PC-9 (cell line): ENCODE data around the gene SLC38A1. TPM values are rescaled to one million over a fixed set of nuclear protein-coding genes. Genes with fewer than 3 reads are reported as not detected.

Experiments
- BruUV-seq: library from RNA; stranded (reverse); fragments of 400-500 nt; replicated peaks from 2 replicates; lab custom pipeline; 2021; lab: Mats Ljungman, UMichigan
- CTCF ChIA-PET: fragments of 300-600 bp; sonication (Branson Sonifier 250); formaldehyde crosslinking; loops from one replicate; lab custom pipeline; 2022; ENCODE audit warnings: antibody characterized with exemption; lab: Charles Lee
- POLR2A ChIA-PET: fragments of 300-600 bp; sonication (Branson Sonifier 250); formaldehyde crosslinking; loops from one replicate; lab custom pipeline; 2022; ENCODE audit warnings: antibody characterized with exemption; ENCODE audit not compliant: unreplicated experiment; lab: Charles Lee
- DNase-seq, 2 experiments: peaks; one replicate each; pipeline versions ENCODE4 v3.0.0 to v3.0.0-alpha.2; 2015 to 2022; ENCODE audit warnings: mixed read lengths in 1 of 2
- H2AFZ ChIP-seq: fragments of 200-600 bp; sonication (generic); 2 replicates; pipeline ENCODE4 v1.8.1; 2017; ENCODE audit warnings: antibody characterized with exemption
- H3F3A ChIP-seq: fragments of 200-600 bp; sonication (generic); 2 replicates; pipeline ENCODE4 v1.8.1; 2017; ENCODE audit warnings: antibody characterized with exemption, mild to moderate bottlenecking, low read depth; ENCODE audit not compliant: insufficient read depth
- H3K27ac ChIP-seq: fragments of 200-600 bp; sonication (generic); 2 replicates; pipeline ENCODE4 v1.6.1; 2016; ENCODE audit warnings: mixed run types
- H3K27me3 ChIP-seq: fragments of 200-600 bp; sonication (generic); 2 replicates; pipeline ENCODE4 v1.6.1; 2016; ENCODE audit warnings: low read depth, mixed run types; ENCODE audit not compliant: insufficient read depth
- H3K36me3 ChIP-seq: fragments of 200-600 bp; sonication (generic); 2 replicates; pipeline ENCODE4 v1.6.1; 2016; ENCODE audit warnings: low read depth, mixed run types
- H3K4me1 ChIP-seq: fragments of 200-600 bp; sonication (generic); replicated peaks from 2 replicates; pipeline ENCODE4 v1.6.1; 2016; ENCODE audit warnings: mixed run types; ENCODE audit not compliant: insufficient read depth
- H3K4me2 ChIP-seq: fragments of 200-600 bp; sonication (generic); 2 replicates; pipeline ENCODE4 v1.6.1; 2017; ENCODE audit warnings: mixed run types
- H3K4me3 ChIP-seq: fragments of 200-600 bp; sonication (generic); 2 replicates; pipeline ENCODE4 v1.6.1; 2016; ENCODE audit warnings: mixed run types
- H3K79me2 ChIP-seq: fragments of 200-600 bp; sonication (generic); 2 replicates; pipeline ENCODE4 v1.6.1; 2017; ENCODE audit warnings: low read depth, mixed run types
- H3K9me2 ChIP-seq: fragments of 200-600 bp; sonication (generic); 2 replicates; pipeline ENCODE4 v1.8.1; 2017; ENCODE audit warnings: mild to moderate bottlenecking; ENCODE audit not compliant: insufficient read depth
- H3K9me3 ChIP-seq: fragments of 200-600 bp; sonication (generic); 2 replicates; pipeline ENCODE4 v1.8.1; 2016; ENCODE audit warnings: low read depth; ENCODE audit not compliant: insufficient read depth
- H4K20me1 ChIP-seq: fragments of 200-600 bp; sonication (generic); 2 replicates; pipeline ENCODE4 v1.8.1; 2017; ENCODE audit not compliant: insufficient read depth
- EZH2 ChIP-seq: fragments of 200-600 bp; sonication (generic); IDR thresholded peaks from 2 replicates; pipeline ENCODE4 v1.8.0; 2017; ENCODE audit warnings: antibody characterized with exemption, low read depth
- intact Hi-C: fragments of 100-400 bp; cut with micrococcal nuclease; formaldehyde crosslinking; loops from one replicate; pipeline ENCODE4 v1.10.0; 2022; ENCODE audit not compliant: unreplicated experiment
- total RNA-seq: library from RNA; stranded (reverse); gene quantifications from 2 replicates; pipeline ENCODE4 v1.2.3, GENCODE V29; 2021
- TF ChIP-seq, protein P1 (sequence below): fragments of 200-600 bp; sonication (generic); conservative IDR thresholded peaks from 2 replicates; pipeline ENCODE4 v1.6.1; 2017; ENCODE audit warnings: mixed run types, antibody characterized with exemption, mild to moderate bottlenecking, moderate library complexity

SLC38A1 gene
- total RNA-seq, 1 experiment from 2014 or later, result 131 TPM

DNA sequence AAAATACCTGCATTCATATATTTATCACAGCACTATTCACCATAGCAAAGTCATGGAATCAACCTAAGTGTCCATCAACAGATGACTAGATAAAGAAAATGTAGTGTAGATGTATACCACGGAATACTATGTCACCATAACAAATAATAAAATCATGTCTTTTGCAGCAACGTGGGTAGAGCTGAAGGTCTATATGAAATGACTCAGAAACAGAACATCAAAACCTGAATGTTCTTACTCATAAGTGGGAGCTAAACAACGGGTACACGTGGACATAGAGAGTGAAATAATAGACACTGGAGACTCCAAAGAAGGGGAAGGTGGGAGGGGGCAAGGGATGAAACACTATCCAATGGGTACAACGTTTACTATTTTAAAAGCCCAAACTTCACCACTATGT is 37.9 kb downstream of the SLC38A1 start:
- Histone ChIP-seq H3K4me1 (no peaks in the 10 kb centered on the region), H3K27ac (no peak overlapping the region), H3K36me3 (peaks cover 72% of the 10 kb centered on the region), H3F3A (peaks cover 18% of the 10 kb centered on the region), H3K4me2 (no peak overlapping the region), H3K9me2 (0 out of 2 replicates have a peak, but pooled peaks cover 2% of the 10 kb centered on the region), H3K9me3 (no peaks in the 10 kb centered on the region), H3K27me3 (no peaks in the 10 kb centered on the region), H2AFZ (no peak overlapping the region), H3K79me2 (peaks cover 89% of the 10 kb centered on the region), H4K20me1 (peaks cover 66% of the 10 kb centered on the region), H3K4me3 (no peak overlapping the region)
- DNase-seq, result no peak
- CTCF ChIA-PET, result no interaction called here
- no TSS peak for BruUV-seq
- intact Hi-C loops, result no loop called here
- TF ChIP-seq EZH2, result no peak
- TF ChIP-seq, protein P1, sequence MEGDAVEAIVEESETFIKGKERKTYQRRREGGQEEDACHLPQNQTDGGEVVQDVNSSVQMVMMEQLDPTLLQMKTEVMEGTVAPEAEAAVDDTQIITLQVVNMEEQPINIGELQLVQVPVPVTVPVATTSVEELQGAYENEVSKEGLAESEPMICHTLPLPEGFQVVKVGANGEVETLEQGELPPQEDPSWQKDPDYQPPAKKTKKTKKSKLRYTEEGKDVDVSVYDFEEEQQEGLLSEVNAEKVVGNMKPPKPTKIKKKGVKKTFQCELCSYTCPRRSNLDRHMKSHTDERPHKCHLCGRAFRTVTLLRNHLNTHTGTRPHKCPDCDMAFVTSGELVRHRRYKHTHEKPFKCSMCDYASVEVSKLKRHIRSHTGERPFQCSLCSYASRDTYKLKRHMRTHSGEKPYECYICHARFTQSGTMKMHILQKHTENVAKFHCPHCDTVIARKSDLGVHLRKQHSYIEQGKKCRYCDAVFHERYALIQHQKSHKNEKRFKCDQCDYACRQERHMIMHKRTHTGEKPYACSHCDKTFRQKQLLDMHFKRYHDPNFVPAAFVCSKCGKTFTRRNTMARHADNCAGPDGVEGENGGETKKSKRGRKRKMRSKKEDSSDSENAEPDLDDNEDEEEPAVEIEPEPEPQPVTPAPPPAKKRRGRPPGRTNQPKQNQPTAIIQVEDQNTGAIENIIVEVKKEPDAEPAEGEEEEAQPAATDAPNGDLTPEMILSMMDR, result no peak
- POLR2A ChIA-PET, result interaction anchor here (0.6 kb wide), 1 partner anchor 105 kb away, joined by 7 read pairs; no protein-coding TSS in a partner anchor

DNA sequence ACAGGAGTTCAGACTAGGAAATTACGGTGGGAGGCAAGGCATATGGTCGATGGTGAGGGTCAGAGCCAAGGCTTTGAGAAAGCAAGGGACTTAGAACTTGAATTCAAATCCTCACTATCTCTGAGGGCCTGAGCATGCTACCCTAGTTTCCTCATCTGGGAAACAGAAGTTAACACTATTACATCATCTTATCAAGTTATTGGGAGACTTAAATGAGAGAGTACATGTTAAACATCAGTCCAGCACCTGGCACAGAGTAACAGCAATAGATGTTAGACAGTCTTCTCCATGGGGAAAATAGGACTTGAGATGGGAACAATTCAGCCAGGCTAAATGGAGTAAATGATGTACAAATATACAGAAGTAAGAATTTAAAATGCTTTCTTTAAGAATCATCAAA is 38.5 kb downstream of the SLC38A1 start:
- Histone ChIP-seq H3K79me2 (peaks cover 89% of the 10 kb centered on the region), H3K4me2 (no peak overlapping the region), H3K27me3 (no peaks in the 10 kb centered on the region), H3F3A (peaks cover 22% of the 10 kb centered on the region), H3K4me1 (no peaks in the 10 kb centered on the region), H3K36me3 (peaks cover 74% of the 10 kb centered on the region), H3K4me3 (no peak overlapping the region), H2AFZ (no peak overlapping the region), H3K9me2 (0 out of 2 replicates have a peak, but pooled peaks cover 2% of the 10 kb centered on the region), H3K27ac (no peak overlapping the region), H4K20me1 (peaks cover 69% of the 10 kb centered on the region), H3K9me3 (no peaks in the 10 kb centered on the region)
- ChIA-PET POLR2A (no interaction called here), CTCF (no interaction called here)
- intact Hi-C loops, result no loop called here
- no TSS peak for BruUV-seq
- DNase-seq, result no peak
- TF ChIP-seq, protein P1, result no peak
- no peak for TF ChIP-seq EZH2

DNA sequence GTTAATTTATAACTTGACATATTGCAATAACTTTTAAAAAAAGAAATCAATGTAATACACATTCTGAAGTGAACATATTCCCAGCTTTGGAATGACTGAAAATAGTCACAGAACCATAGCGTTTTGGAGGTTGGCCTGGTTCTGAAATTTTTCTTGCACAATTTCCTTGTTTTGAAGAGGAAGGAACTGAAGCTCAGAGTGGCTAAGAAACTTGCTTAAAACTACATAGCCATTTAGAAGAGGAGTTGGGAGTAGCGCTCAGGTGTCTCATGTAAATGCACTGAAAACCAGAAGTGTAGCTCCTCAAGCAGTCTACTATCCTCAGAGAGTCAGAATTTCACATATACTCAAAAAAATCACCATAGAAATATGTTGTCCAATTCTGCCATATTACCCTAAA is 41.2 kb downstream of the SLC38A1 start:
- DNase-seq, result no peak
- Histone ChIP-seq H3K9me3 (no peaks in the 10 kb centered on the region), H3K79me2 (peaks cover 91% of the 10 kb centered on the region), H3K4me1 (peaks cover 10% of the 10 kb centered on the region), H3K4me2 (no peak overlapping the region), H3K9me2 (no peaks in the 10 kb centered on the region), H3K4me3 (no peak overlapping the region), H4K20me1 (peaks cover 62% of the 10 kb centered on the region), H3K27ac (no peak overlapping the region), H2AFZ (no peak overlapping the region), H3K27me3 (no peaks in the 10 kb centered on the region), H3F3A (peaks cover 29% of the 10 kb centered on the region), H3K36me3 (peaks cover 73% of the 10 kb centered on the region)
- CTCF ChIA-PET, result no interaction called here
- POLR2A ChIA-PET, result no interaction called here
- intact Hi-C loops, result no loop called here
- no TSS peak for BruUV-seq
- TF ChIP-seq, protein P1, result no peak
- no peak for TF ChIP-seq EZH2
